Germinal center (tissue), 1 donor: ENCODE data around the gene GSTA5.
"Not testable (repeated sequence)": the region's sequence is repeated elsewhere in the genome, so short reads cannot be mapped to it uniquely, and the experiment has no call there.

Experiments used
- DNase-seq: peaks from one replicate; pipeline ENCODE4 v3.0.0; 2012; ENCODE audit warnings: mixed read lengths, low spot score

The GSTA5 gene

DNA sequence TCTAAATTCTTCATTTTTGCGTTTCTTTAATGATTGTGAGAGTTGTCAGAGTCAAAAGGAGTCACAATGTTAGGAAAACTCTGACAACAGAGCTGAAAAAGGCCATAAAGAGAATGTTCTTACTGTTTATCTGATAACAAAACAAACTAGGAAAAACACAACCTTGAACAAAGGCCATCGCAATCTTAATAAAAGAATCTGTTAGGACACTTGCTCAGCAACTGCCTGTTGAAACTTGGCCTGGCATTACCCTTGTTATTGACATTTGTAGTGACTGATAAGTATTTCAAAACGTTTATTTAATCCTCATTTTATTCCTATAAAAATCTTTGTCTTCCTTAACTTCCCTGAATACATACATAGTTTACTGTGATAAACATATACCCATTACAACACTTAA lies 52.7 kb downstream of the GSTA5 start:
- DNase-seq, result no peak

GRCh38 chr6:52786249-52786956 lies 54.2 kb downstream of the GSTA5 start:
- no peak for DNase-seq

- DNase-seq, result not testable (repeated sequence)
Observed at GRCh38 chr6:52782696-52783274, 57.8 kb downstream of the GSTA5 start.

DNA sequence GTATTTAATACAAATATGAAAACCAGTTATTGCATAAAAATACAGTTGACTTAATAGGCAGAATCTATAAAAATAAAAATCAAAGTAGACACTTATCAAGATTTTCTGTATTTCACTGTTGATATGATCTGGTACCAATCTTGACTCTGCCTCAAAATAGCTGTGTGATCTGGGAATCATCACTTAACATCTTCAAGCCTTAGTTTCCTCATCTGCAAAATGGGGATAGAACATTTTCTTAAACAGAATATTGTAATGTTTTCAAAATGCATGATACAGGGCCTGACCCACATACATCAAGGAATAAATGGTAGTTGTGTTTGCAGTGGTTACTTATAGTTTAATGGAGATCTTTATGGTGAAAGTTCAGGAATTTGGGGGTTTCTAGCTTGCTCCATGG lies 58.4 kb downstream of the GSTA5 start:
- not testable (repeated sequence) for DNase-seq
